ENCODE data around the gene BCL11A.

- no peak for TF ChIP-seq CTCF (conservative IDR thresholded peaks at IDR 0.05)
- TF ChIP-seq ZFX (IDR thresholded peaks at IDR 0.05) = no peak
These were observed 144.5 kb downstream of the BCL11A start for GRCh38 chr2:60408811-60409530.

All from C4-2B (cell line).